NB4 (cell line): ENCODE measurements around the gene AFF1.
"Not testable (repeated sequence)": the region's sequence is repeated elsewhere in the genome, so short reads cannot be mapped to it uniquely, and the experiment has no call there.

ENCODE experiments used
- MAX ChIP-seq: IDR thresholded peaks from 2 replicates; pipeline ENCODE4 v1.6.1; 2011; ENCODE audit warnings: low read depth, low read length
- MYC ChIP-seq: IDR thresholded peaks from 2 replicates; pipeline ENCODE4 v1.6.1; 2011; ENCODE audit warnings: low read depth, low read length
- POLR2A ChIP-seq: IDR thresholded peaks from 2 replicates; pipeline ENCODE4 v1.6.1; 2011; ENCODE audit warnings: mild to moderate bottlenecking; ENCODE audit not compliant: insufficient read length; ENCODE audit errors: extremely low read depth
- TF ChIP-seq, protein P1 (sequence below): IDR thresholded peaks from one replicate; pipeline ENCODE4 v1.5.1; 2012; ENCODE audit warnings: low read depth, low read length

GRCh38 chr4:86989658-86990057, 54.8 kb downstream of the AFF1 start:
- TF ChIP-seq, protein P1, sequence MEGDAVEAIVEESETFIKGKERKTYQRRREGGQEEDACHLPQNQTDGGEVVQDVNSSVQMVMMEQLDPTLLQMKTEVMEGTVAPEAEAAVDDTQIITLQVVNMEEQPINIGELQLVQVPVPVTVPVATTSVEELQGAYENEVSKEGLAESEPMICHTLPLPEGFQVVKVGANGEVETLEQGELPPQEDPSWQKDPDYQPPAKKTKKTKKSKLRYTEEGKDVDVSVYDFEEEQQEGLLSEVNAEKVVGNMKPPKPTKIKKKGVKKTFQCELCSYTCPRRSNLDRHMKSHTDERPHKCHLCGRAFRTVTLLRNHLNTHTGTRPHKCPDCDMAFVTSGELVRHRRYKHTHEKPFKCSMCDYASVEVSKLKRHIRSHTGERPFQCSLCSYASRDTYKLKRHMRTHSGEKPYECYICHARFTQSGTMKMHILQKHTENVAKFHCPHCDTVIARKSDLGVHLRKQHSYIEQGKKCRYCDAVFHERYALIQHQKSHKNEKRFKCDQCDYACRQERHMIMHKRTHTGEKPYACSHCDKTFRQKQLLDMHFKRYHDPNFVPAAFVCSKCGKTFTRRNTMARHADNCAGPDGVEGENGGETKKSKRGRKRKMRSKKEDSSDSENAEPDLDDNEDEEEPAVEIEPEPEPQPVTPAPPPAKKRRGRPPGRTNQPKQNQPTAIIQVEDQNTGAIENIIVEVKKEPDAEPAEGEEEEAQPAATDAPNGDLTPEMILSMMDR, result not testable (repeated sequence)
- not testable (repeated sequence) for TF ChIP-seq POLR2A, MAX, MYC
